Activated gamma-delta T cell treated with anti-CD3 and anti-CD28 coated beads, Interleukin-2, amount 50 U/mL, for 16 hours (primary cell): ENCODE data around the gene GSTP1.
"Not testable (repeated sequence)": the region's sequence is repeated elsewhere in the genome, so short reads cannot be mapped to it uniquely, and the experiment has no call there.

ENCODE experiments used
- DNase-seq: peaks from one replicate; pipeline ENCODE4 v3.0.0-alpha.2; 2020; ENCODE audit warnings: low read depth

Gene GSTP1

GRCh38 chr11:67563705-67564114 is 19.9 kb upstream of the GSTP1 start:
- DNase-seq = not testable (repeated sequence)

GRCh38 chr11:67564230-67564629 is 19.4 kb upstream of the GSTP1 start:
- DNase-seq = no peak

GRCh38 chr11:67571443-67571842 is 12.2 kb upstream of the GSTP1 start:
- no peak for DNase-seq

- no peak for DNase-seq
Measured at GRCh38 chr11:67572305-67572704, 11.3 kb upstream of the GSTP1 start.

GRCh38 chr11:67572747-67573419 is 10.7 kb upstream of the GSTP1 start:
- DNase-seq = no peak

- no peak for DNase-seq
Measured at GRCh38 chr11:67574938-67575337, 8.7 kb upstream of the GSTP1 start.

- DNase-seq = no peak
Measured at GRCh38 chr11:67576735-67577475, 6.7 kb upstream of the GSTP1 start.

GRCh38 chr11:67577951-67578350 is 5.7 kb upstream of the GSTP1 start:
- DNase-seq = no peak

GRCh38 chr11:67581469-67581868 is 2.1 kb upstream of the GSTP1 start:
- no peak for DNase-seq

- DNase-seq = no peak
Measured at GRCh38 chr11:67582011-67582410, 1.6 kb upstream of the GSTP1 start.

- no peak for DNase-seq
Measured at GRCh38 chr11:67584205-67584880, 731 bp downstream of the GSTP1 start.

GRCh38 chr11:67584881-67585873 is 1.6 kb downstream of the GSTP1 start:
- DNase-seq = no peak

- DNase-seq = no peak
Measured at GRCh38 chr11:67585911-67586310, 2.3 kb downstream of the GSTP1 start.

GRCh38 chr11:67586568-67587250 is 3.1 kb downstream of the GSTP1 start:
- DNase-seq = no peak

GRCh38 chr11:67588136-67588503 is 4.5 kb downstream of the GSTP1 start:
- no peak for DNase-seq

- not testable (repeated sequence) for DNase-seq
Measured at GRCh38 chr11:67588899-67589415, 5.3 kb downstream of the GSTP1 start.

GRCh38 chr11:67592880-67593564 is 9.4 kb downstream of the GSTP1 start:
- DNase-seq = no peak

- no peak for DNase-seq
Measured at GRCh38 chr11:67593565-67593905, 9.9 kb downstream of the GSTP1 start.

GRCh38 chr11:67594480-67594879 is 10.9 kb downstream of the GSTP1 start:
- DNase-seq = no peak

GRCh38 chr11:67596753-67597300 is 13.2 kb downstream of the GSTP1 start:
- DNase-seq = no peak
